ENCODE results near the gene ZNF628.
A peak's percentile ranks its signal among the peaks of the same experiment; 100 is the strongest.

ZNF628 gene

GRCh38 chr19:55465460-55466240, 10.8 kb upstream of the ZNF628 start:
- no peak for DNase-seq (ENCODE audit: low spot score)

DNA sequence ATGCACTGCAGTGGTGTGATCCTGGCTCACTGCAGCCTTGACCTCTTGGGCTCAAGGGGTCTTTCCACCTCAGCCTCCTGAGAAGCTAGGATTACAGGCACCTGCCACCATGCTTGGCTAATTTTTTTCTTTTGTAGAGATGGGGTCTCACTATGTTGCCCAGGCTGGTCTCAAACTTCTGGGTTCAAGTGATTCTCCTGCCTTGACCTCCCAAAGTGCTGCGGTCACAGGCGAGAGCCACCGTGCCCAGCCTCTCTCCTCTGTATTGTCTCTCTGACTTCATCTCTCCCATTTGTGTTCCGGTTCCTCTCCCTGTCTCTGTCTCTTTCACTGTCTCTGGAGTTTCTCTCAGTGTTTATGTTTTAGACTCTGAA, 10.2 kb upstream of the ZNF628 start:
- no peak for DNase-seq (ENCODE audit: low spot score)

GRCh38 chr19:55467236-55468053, 9.0 kb upstream of the ZNF628 start:
- peak; percentile 54 for DNase-seq (ENCODE audit: low spot score)

DNA sequence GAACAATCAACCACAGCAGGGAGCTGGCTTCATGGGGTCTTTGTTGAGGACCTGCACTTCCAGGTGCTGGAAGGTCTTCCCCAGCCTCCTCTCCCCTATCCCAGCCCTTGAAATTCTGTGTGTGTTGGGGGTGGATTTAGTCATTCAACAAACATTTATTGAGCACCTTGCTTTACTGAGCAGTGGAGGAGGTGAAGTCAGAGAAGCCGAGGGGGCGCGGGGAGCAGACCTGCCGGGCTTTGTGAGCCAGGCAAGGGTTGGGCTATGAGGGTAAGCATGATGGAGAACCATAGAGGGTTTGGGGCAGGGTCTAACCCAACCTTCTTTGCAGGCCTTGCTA, 8.4 kb upstream of the ZNF628 start:
- DNase-seq (ENCODE audit: low spot score): no peak

DNA sequence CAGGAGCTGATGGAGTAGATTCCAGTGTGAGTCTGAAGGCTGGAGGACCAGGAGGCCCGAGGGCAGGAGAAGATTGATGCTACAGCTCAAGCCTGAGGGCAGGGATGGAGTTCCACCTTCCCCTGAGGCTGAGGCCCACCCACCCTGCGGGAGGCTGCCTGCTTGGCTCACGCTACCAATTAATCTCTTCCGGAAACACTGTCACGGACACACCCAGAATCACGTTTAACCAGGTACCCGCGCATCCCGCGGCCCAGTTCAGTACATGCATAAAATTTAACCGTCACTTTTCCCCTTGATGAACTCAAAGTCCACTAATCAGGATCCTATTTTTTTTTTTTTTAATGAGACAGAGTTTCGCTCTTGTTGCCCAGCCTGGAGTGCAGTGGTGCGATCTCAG, 5.2 kb upstream of the ZNF628 start:
- no peak for DNase-seq (ENCODE audit: low spot score)

GRCh38 chr19:55472463-55472862, 4.0 kb upstream of the ZNF628 start:
- no peak for DNase-seq (ENCODE audit: low spot score)

- no peak for DNase-seq (ENCODE audit: low spot score)
These were observed 3.0 kb upstream of the ZNF628 start for GRCh38 chr19:55473225-55474012.

GRCh38 chr19:55474269-55475265, 1.9 kb upstream of the ZNF628 start:
- no peak for DNase-seq (ENCODE audit: low spot score)

- DNase-seq (ENCODE audit: low spot score): no peak
These were observed 1.5 kb downstream of the ZNF628 start for GRCh38 chr19:55477905-55478304.

- DNase-seq (ENCODE audit: low spot score): no peak
These were observed 1.9 kb downstream of the ZNF628 start for GRCh38 chr19:55478364-55478763.

DNA sequence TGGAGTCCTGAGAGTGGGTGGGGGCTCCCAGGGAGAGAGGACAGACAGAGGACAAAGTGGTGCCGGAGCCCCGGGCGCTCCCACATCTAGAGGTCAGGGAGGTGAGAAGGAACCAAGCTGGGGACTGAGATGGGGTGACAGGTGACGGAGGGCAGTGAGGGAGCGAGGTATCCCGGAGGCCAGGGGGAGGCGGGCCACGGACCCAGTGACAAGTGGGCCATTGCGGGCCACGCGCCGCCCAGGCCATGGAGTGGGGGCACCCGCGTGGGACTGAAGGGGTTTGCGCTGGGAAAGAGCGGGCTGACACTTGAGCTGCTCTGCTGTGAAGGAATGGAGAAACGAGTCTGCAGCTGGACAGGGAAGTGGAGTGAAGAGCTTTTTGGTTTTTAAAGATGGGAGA, 2.6 kb downstream of the ZNF628 start:
- no peak for DNase-seq (ENCODE audit: low spot score)

- no peak for DNase-seq (ENCODE audit: low spot score)
These were observed 3.2 kb downstream of the ZNF628 start for GRCh38 chr19:55479451-55480230.

DNA sequence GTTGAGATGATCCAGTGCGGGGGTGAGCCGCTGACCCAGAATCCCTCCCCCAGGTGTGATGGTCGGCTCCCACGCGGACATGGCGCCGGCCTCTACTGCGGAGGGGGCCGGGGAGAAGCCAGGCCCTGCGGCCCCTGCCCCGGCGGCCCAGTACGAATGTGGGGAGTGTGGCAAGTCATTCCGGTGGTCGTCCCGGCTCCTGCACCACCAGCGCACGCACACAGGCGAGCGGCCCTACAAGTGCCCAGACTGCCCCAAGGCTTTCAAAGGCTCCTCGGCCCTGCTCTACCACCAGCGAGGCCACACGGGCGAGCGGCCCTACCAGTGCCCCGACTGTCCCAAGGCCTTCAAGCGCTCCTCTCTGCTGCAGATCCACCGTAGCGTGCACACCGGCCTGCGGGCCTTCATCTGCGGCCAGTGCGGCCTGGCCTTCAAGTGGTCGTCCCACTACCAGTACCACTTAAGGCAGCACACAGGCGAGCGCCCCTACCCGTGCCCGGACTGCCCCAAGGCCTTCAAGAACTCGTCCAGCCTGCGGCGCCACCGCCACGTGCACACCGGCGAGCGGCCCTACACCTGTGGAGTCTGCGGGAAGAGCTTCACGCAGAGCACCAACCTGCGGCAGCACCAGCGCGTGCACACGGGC, 4.9 kb downstream of the ZNF628 start:
- no peak for DNase-seq (ENCODE audit: low spot score)

- DNase-seq (ENCODE audit: low spot score): no peak
These were observed 5.4 kb downstream of the ZNF628 start for GRCh38 chr19:55481794-55482155.

DNA sequence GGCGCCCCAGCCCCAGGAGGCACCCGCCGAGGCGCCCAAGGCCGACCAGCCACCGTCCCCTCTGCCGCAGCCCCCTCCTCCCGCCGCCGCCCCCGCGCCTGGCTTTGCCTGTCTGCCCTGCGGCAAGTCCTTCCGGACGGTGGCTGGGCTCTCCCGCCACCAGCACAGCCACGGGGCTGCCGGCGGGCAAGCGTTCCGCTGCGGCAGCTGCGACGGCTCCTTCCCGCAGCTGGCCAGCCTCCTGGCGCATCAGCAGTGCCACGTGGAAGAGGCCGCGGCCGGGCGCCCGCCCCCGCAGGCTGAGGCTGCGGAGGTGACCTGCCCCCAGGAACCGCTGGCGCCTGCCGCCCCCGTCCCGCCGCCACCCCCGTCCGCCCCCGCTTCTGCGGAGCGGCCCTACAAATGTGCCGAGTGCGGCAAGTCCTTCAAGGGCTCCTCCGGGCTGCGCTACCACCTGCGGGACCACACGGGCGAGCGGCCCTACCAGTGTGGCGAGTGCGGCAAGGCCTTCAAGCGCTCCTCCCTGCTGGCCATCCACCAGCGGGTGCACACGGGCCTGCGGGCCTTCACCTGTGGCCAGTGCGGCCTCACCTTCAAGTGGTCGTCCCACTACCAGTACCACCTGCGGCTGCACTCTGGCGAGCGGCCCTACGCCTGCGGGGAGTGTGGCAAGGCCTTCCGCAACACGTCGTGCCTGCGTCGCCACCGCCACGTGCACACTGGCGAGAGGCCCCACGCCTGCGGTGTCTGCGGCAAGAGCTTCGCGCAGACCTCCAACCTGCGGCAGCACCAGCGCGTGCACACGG, 5.9 kb downstream of the ZNF628 start:
- DNase-seq (ENCODE audit: low spot score): no peak

DNA sequence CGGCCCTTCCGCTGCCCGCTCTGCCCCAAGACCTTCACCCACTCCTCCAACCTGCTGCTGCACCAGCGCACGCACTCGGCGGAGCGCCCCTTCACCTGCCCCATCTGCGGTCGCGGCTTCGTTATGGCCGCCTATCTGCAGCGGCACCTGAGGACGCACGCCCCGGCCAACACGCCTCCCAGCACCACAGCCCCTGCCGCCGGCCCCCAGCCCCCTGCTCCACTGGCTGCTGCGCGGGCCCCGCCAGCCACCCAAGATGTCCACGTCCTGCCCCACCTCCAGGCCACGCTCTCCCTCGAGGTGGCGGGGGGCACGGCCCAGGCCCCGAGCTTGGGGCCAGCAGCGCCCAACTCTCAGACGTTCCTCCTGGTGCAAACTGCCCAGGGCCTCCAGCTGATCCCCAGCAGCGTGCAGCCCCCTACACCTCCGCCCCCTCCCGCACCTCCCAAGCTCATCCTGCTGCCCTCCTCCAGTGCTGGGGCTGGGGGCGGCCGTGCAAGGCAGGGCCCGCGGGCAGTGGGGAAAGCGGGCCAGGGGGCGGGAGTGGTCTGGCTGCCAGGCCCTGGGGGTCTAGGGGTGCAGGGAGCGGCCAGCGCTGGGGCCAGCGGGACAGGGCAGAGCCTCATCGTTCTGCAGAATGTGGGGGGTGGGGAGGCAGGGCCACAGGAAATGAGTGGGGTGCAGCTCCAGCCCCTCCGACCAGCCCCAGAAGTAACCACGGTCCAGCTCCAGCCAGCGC, 6.7 kb downstream of the ZNF628 start:
- DNase-seq (ENCODE audit: low spot score): no peak

DNA sequence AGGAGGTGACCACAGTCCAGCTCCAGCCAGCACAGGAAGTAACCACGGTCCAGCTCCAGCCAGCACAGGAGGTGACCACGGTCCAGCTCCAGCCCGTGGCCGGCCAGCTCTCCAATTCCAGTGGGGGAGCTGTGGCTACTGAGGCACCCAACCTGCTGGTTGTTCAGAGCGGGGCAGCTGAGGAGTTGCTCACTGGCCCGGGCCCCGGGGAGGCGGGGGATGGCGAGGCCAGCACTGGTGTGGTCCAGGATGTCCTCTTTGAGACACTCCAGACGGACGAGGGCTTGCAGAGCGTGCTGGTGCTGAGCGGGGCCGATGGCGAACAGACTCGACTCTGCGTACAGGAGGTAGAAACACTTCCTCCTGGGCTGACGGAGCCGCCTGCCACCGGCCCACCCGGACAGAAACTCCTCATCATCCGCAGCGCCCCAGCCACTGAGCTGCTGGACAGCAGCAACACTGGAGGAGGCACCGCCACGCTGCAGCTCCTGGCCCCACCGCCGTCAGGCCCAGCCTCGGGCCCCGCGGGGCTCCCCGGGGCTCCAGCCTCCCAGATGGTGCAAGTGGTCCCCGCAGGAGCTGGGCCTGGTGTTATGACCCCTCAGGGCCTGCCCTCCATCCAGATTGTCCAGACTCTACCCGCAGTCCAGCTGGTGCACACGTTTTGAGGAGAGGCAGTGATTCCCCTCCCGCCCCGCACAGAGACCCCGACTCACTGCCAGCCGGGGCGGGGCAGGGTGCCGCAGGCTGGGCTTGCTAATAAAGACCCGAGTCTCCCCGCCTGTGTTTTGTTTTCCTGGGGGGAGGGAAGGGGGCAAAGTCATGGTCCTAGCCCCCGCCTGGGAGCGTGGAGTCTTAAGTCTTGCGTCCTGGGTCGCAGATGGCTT, 7.5 kb downstream of the ZNF628 start:
- DNase-seq (ENCODE audit: low spot score): no peak
